ENCODE measurements around the gene PMS1.
"Not testable (repeated sequence)": the region's sequence is repeated elsewhere in the genome, so short reads cannot be mapped to it uniquely, and the experiment has no call there.

The PMS1 gene

DNA sequence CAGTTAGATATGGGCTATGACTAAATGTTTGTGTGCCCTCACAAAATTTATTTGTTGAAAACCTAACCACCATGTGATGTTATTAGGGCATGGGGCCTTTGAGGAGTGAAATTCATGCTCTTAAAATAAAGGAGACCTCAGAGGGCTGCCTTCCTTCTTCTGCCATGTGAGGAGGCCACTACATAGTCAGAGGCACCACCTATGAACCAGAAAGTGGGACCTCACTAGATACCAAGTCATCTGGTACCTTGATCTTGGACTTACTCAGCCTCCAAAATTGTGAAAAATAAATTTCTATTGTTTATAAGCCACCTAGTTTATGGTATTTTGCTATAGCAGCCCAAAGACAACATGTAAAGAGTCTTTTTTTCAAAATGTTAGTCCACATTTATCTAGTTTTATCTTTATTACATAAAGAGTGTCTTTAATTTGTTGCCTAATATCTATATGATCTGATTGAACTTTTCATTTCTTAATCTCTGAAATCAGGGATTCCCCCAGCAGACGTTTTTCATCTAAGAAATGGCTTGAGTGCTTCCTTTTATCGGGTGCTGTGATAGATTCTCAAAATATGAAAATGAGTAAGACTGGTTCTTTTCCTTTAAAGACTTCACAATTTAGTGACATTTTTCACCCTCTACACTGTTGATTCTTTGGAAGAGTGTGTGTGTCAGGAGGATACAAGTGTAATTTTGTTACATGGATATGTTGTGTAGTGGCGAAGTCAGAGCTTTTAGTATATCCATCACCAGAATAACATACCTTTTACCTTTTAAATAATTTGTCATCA is 34.2 kb downstream of the PMS1 start:
- no peak for DNase-seq

DNA sequence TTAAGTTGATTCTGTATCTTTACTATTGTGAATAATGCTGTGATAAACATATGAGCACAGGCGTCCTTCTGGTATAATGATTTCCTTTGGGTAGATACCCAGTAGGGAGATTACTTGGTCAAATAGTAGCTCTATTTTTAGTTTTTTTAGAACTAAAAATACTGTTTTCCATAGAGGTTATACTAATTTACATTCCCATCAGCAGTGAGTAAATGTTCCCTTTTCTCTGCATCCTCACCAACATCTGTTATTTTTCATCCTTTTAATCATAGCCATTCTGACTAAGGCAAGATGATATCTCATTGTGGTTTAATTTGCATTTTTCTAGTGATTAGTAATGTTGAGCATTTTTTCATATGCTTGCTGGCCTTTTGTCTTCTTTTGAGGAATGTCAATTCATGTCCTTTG is 35.1 kb downstream of the PMS1 start:
- no peak for DNase-seq

DNA sequence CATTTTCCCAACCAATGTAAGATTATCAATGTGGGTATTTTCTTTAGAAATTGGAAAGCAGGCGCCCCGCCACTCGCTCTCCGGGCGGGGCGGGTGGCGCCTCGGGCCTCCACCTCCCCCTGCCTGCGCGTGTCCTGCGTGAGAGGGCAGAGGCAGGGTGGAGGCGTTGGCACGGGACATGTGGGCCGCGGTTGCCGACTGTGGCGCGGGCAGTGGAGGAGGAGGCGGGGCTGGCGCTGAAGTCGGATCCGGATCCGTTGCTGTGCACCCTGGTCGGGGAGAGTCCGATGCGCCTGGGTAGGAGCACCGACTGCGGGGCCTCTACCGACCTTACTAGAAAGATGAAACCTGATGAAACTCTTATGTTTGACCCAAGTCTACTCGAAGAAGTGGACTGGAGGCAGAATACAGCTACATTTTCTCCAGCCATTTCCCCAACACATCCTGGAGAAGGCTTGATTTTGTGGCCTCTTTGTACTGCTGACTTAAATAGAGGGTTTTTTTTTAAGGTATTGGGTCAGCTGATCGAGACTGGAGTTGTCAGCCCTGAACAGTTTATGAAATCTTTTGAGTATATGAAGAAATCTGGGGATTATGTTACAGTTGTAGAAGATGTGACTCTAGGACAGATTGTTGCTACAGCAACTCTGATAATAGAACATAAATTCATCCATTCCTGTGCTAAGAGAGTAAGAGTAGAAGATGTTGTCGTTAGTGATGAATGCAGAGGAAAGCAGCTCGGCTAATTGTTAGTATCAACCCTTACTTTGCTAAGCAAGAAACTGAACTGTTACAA is 37.9 kb downstream of the PMS1 start:
- DNase-seq: no peak

DNA sequence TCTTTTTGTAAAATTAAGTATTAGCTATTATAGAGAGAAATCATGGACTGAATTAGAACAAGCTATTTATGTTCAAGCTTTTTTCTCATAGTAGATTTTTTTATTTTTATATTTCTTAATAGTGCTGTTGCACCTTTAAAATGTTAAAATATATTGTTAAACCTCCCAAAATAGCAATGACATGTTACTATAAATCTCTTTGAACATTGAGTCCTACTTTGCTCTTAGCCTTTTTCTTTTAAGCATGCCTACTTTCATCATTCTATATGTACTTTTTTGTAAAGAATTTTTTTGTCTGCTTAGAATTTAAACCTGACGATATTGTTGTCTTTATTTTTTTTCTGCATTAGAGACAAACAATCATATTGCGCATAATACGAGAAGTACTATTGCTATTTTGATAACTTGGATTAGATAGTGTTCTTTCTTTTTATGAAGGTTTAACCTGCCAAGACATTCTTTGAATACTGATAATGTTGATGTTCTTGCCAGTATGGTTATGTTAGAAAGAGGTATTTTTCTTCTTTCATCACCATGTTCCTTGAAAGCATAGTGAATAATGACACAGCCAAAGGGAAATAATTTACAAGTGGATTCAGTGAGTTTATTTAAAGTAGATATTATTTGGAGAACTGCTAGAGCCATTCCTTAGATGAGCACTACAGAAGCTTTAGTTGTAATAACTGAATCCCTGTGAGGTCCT is 40.6 kb downstream of the PMS1 start:
- DNase-seq: no peak

DNA sequence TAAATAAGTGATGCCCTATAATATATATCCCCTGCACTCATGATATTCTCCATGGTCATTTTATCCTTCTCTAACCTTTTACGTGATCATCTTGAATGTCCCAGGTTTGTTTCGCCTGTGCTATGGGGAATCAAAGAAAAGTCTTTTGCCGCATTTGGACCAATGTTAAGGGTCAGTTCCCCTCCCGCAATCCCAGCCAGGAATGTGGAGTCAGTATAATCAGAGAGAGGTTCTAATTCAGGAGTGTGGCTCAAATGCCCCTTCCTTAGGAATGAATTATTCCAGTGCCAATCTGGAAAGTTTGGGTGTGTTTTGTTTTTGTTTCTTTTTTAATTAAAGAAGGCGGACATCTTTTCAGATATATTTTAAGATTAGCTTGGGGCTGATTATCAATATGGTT is 41.8 kb downstream of the PMS1 start:
- DNase-seq: no peak

DNA sequence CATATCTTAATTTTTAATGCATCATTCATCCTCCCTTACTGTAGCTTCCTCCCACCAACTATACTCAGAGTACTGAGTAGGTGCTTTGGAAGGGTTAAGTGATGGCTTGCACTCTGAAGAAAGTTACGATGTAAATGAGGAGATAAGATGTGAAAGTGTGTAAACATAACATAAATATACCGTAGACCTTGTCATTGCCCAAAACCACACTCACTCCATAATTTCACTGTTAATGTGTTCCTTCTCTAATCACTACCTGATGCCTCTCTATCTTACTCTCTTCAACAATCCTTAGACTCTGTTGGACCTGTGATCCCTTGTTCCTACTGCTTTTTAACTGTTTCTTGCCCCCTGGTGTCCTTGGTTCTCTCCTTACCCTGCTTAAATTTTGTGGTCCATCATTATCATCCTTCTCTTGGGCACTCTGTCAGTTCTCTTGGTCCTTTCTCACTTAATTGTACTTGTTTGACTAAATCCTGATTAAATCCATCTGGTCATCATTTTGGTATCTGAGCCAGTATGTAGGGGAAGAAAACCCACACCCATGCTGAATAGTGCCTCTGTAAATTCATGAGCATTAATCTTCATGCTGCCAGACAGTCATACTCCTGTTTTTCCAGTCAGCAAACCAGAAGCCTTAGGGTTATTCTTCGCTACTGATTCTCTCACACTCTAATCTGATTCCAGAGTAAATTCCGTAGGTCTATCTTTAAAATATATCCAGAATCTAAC is 45.0 kb downstream of the PMS1 start:
- no peak for DNase-seq

DNA sequence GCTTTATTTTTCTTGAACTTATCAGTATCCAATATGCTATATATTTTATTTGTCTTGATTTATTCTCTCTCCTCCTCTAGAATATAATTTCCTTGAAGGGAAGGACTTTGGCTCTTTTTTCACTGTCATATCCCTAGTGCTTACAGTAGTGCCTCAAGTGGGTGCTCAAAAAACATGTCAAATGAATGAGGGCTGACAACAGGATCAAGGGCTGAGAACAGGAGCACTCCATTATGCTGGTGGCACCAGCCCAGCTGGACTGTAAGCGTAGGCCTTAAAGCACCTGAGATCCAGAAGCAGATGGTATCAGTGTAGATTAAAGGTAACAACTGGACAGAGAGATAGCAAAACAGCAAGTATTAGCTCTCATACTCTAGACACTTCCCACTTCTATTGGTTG is 46.3 kb downstream of the PMS1 start:
- DNase-seq: no peak

DNA sequence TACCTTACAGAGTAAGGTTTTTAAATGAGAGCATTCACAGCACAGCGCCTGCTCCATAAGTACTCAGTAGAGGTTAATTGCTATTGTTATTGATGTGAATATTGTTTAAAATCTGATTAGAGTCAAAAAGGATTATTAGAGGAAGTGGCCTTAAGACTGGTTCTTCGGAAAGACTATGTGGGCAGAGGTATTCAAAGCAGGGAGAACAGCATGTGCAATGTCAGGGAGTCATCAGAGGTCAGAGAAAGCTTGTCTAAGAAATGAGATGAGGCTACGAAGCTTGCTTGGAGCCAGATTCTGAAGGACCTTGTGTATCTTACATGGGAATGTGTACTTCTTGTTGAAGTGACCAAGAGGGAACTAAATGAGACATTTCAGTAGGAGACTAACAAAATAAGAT is 49.8 kb downstream of the PMS1 start:
- no peak for DNase-seq

DNA sequence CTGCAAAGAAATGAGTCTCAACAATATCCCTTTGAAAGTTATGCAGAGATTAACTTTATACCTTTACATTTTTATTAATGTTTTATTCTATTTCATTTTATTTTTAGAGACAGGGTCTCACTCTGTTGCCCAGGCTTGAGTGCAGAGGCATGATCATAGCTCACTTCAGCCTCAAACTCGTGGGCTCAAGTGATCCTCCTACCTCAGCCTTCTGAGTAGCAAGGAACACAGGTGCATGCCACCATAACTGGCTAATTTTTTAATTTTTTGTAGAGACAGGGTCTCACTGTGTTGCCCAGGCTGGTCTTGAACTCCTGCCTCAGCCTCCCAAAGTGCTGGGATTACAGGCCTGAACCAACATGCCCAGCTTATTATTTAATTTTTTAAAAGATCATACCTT is 50.4 kb downstream of the PMS1 start:
- DNase-seq: not testable (repeated sequence)

DNA sequence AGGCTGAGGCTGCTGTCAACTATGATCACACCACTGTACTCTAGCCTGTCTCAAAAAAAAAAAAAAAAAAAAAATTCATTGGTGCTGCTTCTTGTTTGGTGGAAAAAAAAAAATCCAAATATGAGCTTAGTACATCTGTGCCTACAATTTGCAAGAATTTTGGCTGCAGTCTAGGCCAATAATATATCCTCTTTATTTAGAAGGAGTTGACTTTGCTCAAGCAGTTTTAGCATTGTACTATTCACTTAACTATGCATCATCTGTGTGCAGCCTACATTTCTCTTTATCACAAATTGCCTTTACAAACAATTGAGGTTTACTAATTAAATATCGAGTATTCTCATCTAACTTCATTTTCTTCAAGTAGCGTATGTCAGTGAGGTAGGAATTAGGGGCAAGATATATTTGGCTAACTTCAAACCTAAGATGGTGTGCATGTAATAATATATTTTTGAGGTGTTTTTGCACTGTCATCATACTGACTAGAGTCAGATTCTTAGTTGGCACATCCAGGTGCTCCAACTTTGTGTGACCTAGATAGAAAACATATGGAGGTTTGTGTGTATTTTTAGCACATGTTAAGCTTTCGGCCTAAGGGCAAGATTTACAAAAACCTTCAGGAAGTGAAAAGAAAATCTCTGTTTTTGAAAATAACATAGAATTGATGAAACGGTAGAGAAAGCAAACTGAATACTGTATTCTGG is 51.8 kb downstream of the PMS1 start:
- DNase-seq: no peak

DNA sequence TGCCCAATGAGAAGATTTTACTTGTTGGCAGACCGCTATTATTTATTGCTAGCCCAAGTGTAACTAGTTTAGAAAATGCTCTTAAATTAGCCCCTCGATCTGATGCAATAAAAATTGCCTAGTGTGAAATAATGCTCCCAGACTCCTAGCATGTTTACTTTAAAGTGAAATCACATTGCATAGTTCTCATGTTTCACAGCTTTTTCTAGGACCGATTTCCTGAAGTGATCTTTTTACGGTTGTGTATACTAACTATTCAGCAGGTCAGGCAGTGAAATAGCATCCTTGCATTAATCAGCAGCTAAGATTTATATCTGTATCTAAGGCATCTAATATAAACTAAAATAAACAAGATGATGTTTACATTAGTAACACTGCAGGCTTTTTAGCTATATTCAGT is 52.4 kb downstream of the PMS1 start:
- no peak for DNase-seq

DNA sequence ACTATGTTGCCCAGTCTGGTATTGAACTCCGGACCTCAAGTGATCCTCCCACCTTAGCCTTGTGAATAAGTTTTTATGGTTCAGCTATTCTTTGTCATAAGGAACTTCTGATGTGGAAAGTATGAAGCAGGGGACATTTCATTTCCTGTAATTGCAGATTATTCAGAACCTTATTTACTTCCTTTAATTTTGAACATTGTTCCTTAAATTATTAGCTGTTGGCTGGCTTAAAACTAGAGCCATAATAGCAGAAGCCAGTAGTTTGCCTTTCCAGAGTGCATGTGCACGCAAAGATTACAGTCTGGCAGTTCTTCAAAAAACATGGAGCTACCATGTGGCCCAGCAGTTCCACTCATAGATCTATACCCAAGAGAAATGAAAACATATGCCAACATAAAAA is 53.1 kb downstream of the PMS1 start:
- no peak for DNase-seq

DNA sequence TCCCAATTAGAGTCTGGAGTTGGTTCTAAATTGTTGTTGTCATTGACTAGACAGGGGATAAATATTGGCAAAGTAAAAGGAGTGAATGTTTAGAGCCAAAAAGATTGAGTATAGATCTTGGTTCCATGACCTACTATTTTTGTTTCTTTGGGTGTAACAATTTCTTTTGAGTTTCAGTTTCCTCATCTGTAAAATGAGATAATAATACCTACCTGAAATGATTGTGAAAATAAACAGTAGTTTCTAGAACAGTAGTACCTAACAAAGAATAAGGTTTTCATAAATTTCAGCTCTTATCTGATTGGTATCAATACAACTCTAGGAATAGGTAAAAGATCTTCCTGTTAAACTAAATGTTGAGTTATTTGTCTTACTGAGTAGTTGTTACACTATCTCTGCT is 56.8 kb downstream of the PMS1 start:
- no peak for DNase-seq

DNA sequence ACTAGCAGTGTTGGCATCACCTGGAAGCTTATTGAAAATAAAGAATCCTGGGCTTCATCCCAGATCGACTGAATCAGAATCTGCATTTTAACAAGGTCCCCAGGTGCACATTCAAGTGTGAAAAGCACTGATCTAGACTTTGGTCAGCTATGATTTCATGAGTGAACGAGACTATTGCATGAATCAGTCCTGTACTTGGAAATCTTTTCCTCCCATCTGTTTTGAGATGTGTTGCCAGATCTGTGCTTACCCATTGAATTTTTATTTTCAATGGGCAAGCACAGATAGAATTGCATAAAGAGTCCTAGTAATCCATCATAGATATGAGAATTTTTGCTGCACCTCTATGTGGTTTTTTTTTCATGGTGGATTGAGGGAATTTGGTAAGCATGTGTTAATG is 64.0 kb downstream of the PMS1 start:
- no peak for DNase-seq

DNA sequence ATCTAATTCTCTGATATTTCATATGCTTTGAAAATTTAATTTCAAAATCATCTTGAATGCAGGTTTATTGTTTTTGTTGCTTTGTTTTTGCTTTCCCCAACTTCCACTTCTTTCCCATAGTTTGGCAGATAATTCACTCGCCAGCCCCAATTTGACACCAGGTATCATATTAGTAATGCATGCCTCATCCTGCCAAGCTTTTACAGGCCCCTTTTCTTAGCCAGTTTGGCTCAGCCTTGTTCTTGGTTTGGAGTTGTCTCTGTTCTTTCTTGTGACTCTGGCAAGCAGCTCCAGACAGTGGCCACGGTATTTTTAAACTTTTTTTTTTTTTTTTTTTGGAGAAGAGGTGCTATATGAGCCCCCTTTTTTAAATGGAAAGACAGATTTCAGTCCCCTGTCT is 65.3 kb downstream of the PMS1 start:
- no peak for DNase-seq

DNA sequence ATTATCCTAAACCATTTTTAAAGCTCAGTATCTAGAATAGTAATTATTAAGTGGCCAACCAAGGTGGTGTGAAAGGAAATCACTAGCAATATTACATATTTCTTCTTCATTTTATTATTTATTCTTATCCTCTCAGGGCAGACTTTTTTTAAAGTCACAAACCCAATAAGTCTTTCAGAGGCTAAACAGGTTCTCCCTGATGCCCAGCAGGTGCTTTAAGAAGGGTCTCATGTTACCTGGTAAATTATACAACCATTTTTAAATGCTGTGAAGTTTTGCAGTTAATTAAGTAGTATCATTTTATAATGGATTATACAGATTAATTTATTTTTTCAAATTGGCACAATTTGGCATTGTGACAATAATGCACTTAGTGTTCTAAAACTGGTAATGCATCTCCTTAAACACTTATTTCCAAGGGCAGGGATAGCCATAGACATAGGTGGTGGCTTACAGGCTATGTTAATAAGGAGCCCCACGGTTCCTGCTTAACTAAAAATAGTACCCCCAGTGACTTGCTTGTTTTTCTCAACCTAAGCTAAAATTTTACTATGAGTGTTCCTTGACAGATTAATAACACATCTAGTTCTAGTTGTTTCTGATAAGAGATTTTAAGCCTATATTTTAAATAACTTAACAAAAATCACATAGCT is 67.0 kb downstream of the PMS1 start:
- no peak for DNase-seq

DNA sequence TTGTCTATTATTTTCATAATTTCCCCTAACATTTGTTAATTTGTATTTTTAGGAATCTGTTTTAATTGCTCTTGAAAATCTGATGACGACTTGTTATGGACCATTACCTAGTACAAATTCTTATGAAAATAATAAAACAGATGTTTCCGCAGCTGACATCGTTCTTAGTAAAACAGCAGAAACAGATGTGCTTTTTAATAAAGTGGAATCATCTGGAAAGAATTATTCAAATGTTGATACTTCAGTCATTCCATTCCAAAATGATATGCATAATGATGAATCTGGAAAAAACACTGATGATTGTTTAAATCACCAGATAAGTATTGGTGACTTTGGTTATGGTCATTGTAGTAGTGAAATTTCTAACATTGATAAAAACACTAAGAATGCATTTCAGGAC is 69.9 kb downstream of the PMS1 start:
- no peak for DNase-seq

DNA sequence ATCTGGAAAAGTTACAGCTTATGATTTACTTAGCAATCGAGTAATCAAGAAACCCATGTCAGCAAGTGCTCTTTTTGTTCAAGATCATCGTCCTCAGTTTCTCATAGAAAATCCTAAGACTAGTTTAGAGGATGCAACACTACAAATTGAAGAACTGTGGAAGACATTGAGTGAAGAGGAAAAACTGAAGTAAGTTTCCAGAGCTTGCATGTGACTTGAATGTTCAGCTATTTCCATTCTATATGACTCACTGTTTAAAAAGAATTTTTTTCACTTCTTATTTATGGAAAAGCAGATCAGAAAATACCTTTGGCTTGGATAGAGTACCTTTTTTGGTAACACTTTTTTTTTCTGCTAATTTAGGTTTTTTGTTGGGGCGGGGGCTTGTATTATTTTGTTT is 70.7 kb downstream of the PMS1 start:
- DNase-seq: no peak

DNA sequence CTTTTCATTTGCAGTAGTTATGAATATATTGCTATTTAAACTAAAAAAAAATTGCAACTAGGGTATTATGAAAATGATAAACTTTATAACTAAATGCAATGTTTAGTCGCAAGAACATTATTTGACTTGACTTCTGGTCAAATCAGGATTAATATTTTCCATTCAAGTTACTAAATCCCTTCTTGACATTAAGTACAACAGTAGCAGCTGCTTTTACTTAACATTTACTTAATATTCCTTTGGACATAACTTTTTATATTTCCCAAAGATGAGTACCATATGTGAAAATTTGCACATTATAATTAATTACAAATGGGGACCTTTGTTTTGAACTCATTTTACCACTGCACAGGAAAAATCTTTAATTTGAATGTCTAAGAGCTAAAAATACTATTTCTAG is 74.0 kb downstream of the PMS1 start:
- DNase-seq: no peak

DNA sequence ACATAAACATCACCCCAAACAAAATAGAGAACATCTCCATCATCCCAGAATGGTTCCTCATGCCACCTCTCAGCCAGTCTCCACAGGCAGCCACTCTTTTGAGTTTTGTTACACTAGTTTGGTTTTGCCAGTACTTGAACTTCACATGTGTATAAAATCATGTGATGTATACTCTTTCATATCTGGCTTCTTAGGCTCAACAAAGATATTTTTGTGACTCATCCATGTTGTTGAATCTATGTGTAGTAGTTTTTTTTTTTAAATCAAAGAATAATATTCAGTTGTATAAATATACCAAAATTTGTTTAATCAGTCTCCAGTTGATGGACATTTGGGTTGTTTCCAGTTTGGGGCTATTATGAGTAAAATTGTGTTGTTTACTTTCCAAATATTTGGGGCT is 75.9 kb downstream of the PMS1 start:
- DNase-seq: no peak

DNA sequence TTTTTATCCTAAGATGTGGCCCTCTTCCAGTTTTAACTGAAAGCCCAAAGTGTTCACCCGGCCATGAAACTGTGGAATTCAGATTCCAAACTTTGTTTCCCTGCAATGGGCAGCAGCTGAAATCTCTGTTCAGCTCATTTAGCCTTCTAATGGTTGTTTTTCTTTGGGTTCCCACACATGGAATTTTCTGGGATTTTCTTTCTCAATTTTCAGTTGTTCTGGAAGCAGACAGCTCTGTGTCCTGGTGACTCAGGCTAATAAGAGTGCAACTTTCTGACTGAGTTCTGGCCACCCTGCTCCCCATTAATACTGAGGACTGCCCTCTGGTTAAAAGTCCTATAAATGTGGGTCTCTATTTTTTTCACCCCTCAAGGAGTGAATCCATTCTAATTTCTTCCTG is 78.5 kb downstream of the PMS1 start:
- DNase-seq: no peak

DNA sequence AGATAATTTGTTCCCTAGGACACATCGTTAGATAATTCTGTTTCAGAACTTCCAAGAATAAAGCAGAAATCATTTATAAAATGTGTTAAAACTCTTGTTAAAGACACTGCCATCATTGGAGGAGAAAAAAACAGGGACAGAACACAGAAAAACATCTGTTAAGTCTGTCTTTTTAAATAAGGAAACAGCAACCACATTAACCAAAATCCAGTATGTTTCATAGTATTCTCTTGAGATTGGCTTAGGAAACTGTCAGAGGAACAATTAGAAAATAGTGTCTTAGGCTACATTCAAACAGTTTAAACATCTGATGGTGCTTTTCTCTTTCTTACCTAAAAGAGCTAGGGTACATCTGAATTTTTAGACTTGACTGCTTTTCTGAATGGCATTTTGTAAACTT is 81.6 kb downstream of the PMS1 start:
- no peak for DNase-seq
